B cell (primary cell): ENCODE results near the gene EEPD1. TPM values are rescaled to one million over a fixed set of nuclear protein-coding genes. Genes with fewer than 3 reads are reported as not detected.
"Not testable (repeated sequence)": the region's sequence is repeated elsewhere in the genome, so short reads cannot be mapped to it uniquely, and the experiment has no call there.

Source experiments
- ATAC-seq: fragments of 200-7000 bp; cut with Tn5 transposase; one replicate; pipeline ENCODE4 v1.10.0; 2021; ENCODE audit warnings: low read depth, mild to moderate bottlenecking, moderate number of reproducible peaks, moderate library complexity
- CTCF ChIA-PET: fragments of 350-600 bp; sonication (Branson Sonifier 250); formaldehyde crosslinking; loops from one replicate; lab custom pipeline; 2021; ENCODE audit warnings: antibody characterized with exemption, inconsistent platforms; lab: Charles Lee
- POLR2A ChIA-PET: fragments of 350-600 bp; sonication (Branson Sonifier 250); formaldehyde crosslinking; loops from one replicate; lab custom pipeline; 2021; ENCODE audit warnings: antibody characterized with exemption; lab: Charles Lee
- DNase-seq: peaks from one replicate; pipeline ENCODE4 v3.0.0; 2013
- H2AFZ ChIP-seq: 2 replicates; pipeline ENCODE4 v1.6.1; 2012; ENCODE audit warnings: mild to moderate bottlenecking, low read depth, low read length; ENCODE audit not compliant: insufficient read depth, poor library complexity, severe bottlenecking
- H3K27ac ChIP-seq, 2 donors: 1 replicate in 1 of 2; 2 replicates in 1 of 2; pipeline ENCODE4 v1.5.1; 2012 to 2013; ENCODE audit warnings: low read length in 2 of 2, mild to moderate bottlenecking in 2 of 2, moderate library complexity in 1 of 2
- H3K27me3 ChIP-seq, 4 experiments: fragments of 200-600 bp in 1 of 4; sonication (generic) in 1 of 4; replicated peaks in 1 of 4; 1 replicate in 2 of 4; 2 replicates in 2 of 4; pipeline versions ENCODE4 v1.6.1 to v1.7.0; 2013 to 2016; ENCODE audit warnings: low read length in 3 of 4, mild to moderate bottlenecking in 2 of 4, mixed read lengths in 1 of 4, moderate library complexity in 1 of 4; ENCODE audit not compliant: insufficient read depth in 4 of 4, control insufficient read depth in 3 of 4; ENCODE audit errors: control extremely low read depth in 1 of 4
- H3K36me3 ChIP-seq, 2 experiments: replicated peaks in 1 of 2; 1 replicate in 1 of 2; 2 replicates in 1 of 2; pipeline versions ENCODE4 v1.6.1 to v1.7.1; 2013; ENCODE audit warnings: low read length in 1 of 2; ENCODE audit not compliant: insufficient read depth in 2 of 2, control insufficient read depth in 1 of 2; ENCODE audit errors: control extremely low read depth in 1 of 2, extremely low read depth in 1 of 2
- H3K4me1 ChIP-seq, 2 donors: fragments of 200-600 bp in 1 of 2; sonication (generic) in 1 of 2; 1 replicate in 1 of 2; 2 replicates in 1 of 2; pipeline versions ENCODE4 v1.5.1 to v1.6.1; 2013 to 2017; ENCODE audit warnings: low read length in 2 of 2; ENCODE audit not compliant: control insufficient read depth in 2 of 2, insufficient read depth in 2 of 2
- H3K4me2 ChIP-seq: replicated peaks from 2 replicates; pipeline ENCODE3; 2012; ENCODE audit warnings: mild to moderate bottlenecking, low read depth, low read length; ENCODE audit not compliant: poor library complexity, severe bottlenecking
- H3K4me3 ChIP-seq, 5 experiments: fragments of 200-600 bp in 1 of 5; sonication (generic) in 1 of 5; 1 replicate in 3 of 5; 2 replicates in 2 of 5; pipeline versions ENCODE4 v1.5.1 to v1.7.0; 2011 to 2016; ENCODE audit warnings: low read length in 4 of 5, mild to moderate bottlenecking in 4 of 5, low read depth in 2 of 5, control low read depth in 1 of 5, moderate library complexity in 1 of 5; ENCODE audit not compliant: insufficient read depth in 1 of 5; ENCODE audit errors: control extremely low read depth in 1 of 5, extremely low read depth in 1 of 5
- H3K79me2 ChIP-seq: fragments of 200-600 bp; sonication (generic); one replicate; pipeline ENCODE4 v1.6.0; 2016; ENCODE audit warnings: low read length; ENCODE audit not compliant: control insufficient read depth, insufficient read depth
- H3K9ac ChIP-seq: fragments of 200-600 bp; sonication (generic); 2 replicates; pipeline ENCODE4 v1.6.1; 2017; ENCODE audit warnings: mild to moderate bottlenecking, low read length, moderate library complexity
- H3K9me3 ChIP-seq, 3 donors: one replicate each; pipeline versions ENCODE4 v1.6.1 to v1.7.1; 2013; ENCODE audit warnings: low read length in 2 of 3; ENCODE audit not compliant: control insufficient read depth in 2 of 3, insufficient read depth in 1 of 3; ENCODE audit errors: control extremely low read depth in 1 of 3
- H4K20me1 ChIP-seq: 2 replicates; pipeline ENCODE4 v1.6.0; 2012; ENCODE audit warnings: mild to moderate bottlenecking, low read length; ENCODE audit not compliant: insufficient read depth, control insufficient read depth, poor library complexity, severe bottlenecking
- H3K27ac Mint-ChIP-seq: one replicate; pipeline ENCODE4 v1.8.0; 2021; ENCODE audit warnings: mixed read lengths
- H3K27me3 Mint-ChIP-seq: one replicate; pipeline ENCODE4 v1.8.0; 2021; ENCODE audit warnings: mixed read lengths
- H3K4me1 Mint-ChIP-seq: one replicate; pipeline ENCODE4 v1.8.0; 2021; ENCODE audit warnings: mixed read lengths
- H3K4me3 Mint-ChIP-seq: one replicate; pipeline ENCODE4 v1.8.0; 2021; ENCODE audit warnings: mixed read lengths
- H3K9me3 Mint-ChIP-seq: one replicate; pipeline ENCODE4 v1.8.0; 2022; ENCODE audit warnings: mixed read lengths; ENCODE audit not compliant: insufficient read depth
- CTCF ChIP-seq: fragments of 200-600 bp; IDR thresholded peaks from one replicate; pipeline ENCODE4 v1.8.0; 2022; ENCODE audit warnings: antibody characterized with exemption, mild to moderate bottlenecking
- EZH2 ChIP-seq: IDR thresholded peaks from 2 replicates; pipeline ENCODE4 v1.6.1; 2012; ENCODE audit warnings: borderline replicate concordance, low read depth, mild to moderate bottlenecking, moderate library complexity, low read length; ENCODE audit not compliant: insufficient read depth, poor library complexity, severe bottlenecking
- WGBS: methylation state at CpG from one replicate; pipeline ENCODE4 v1.1.5; 2013; ENCODE audit warnings: missing lambda C conversion rate; ENCODE audit not compliant: insufficient coverage; 5-methylcytosine and 5-hydroxymethylcytosine counted together
- intact Hi-C: fragments of 100-400 bp; cut with micrococcal nuclease; formaldehyde crosslinking; loops from one replicate; pipeline ENCODE4 v1.10.0; 2022
- polyA plus RNA-seq: library from polyadenylated mRNA; depleted of rRNA; stranded (reverse); fragments of >200 nt; gene quantifications from 2 replicates; pipeline ENCODE4 v1.2.3, GENCODE V29; 2012
- total RNA-seq, 2 donors: library from RNA; stranded (reverse); fragments of 120-200 nt in 1 of 2; gene quantifications; 1 replicate in 1 of 2; 2 replicates in 1 of 2; pipeline versions ENCODE4 v1.2.3 to v1.2.4, GENCODE V29; 2013 to 2022

Gene EEPD1
- total and polyA plus RNA-seq, 2 donors (not counting 1 experiment from before 2014, with no cell fraction given), result 0.49 to 4.1 TPM

- Histone ChIP-seq H3K9ac (no peak overlapping the region), H3K4me1 (no peaks in the 10 kb centered on the region), H3K9me3 (peaks cover 0 to 4% (median 0%) of the 10 kb centered on the region in 3 donors), H3K79me2 (no peaks in the 10 kb centered on the region), H3K4me3 (no peak overlapping the region), H2AFZ (no peak overlapping the region), H4K20me1 (no peaks in the 10 kb centered on the region), H3K27me3 (no peaks in the 10 kb centered on the region), H3K36me3 (no peaks in the 10 kb centered on the region), H3K27ac (no peak overlapping the region), H3K4me2 (no peak overlapping the region)
- ChIA-PET CTCF (no interaction called here), POLR2A (no interaction called here)
- WGBS, result 100% methylated on average over 4 of the region's 5 CpGs
- H3K9me3 Mint-ChIP-seq, result peaks cover 3% of the 10 kb centered on the region
- intact Hi-C loops, result no loop called here
- no peak overlapping the region for H3K4me3 Mint-ChIP-seq
- TF ChIP-seq EZH2, result no peak
- no peak for TF ChIP-seq CTCF
- ATAC-seq, result no peak
- DNase-seq, result no peak
- no peaks in the 10 kb centered on the region for H3K27me3 Mint-ChIP-seq
- no peak overlapping the region for H3K27ac Mint-ChIP-seq
- no peaks in the 10 kb centered on the region for H3K4me1 Mint-ChIP-seq
Measured at GRCh38 chr7:36249091-36249490, 96.0 kb downstream of the EEPD1 start.

- DNase-seq, result no peak
- Histone ChIP-seq H3K4me3 (no peak overlapping the region), H3K79me2 (no peaks in the 10 kb centered on the region), H2AFZ (no peak overlapping the region), H3K36me3 (no peaks in the 10 kb centered on the region), H3K4me1 (no peaks in the 10 kb centered on the region), H3K9ac (no peak overlapping the region), H3K27me3 (no peaks in the 10 kb centered on the region), H3K4me2 (no peak overlapping the region), H3K27ac (no peak overlapping the region), H3K9me3 (peaks cover 0 to 5% (median 0%) of the 10 kb centered on the region in 3 donors), H4K20me1 (no peaks in the 10 kb centered on the region)
- Mint-ChIP-seq H3K27me3 (no peaks in the 10 kb centered on the region), H3K4me3 (no peak overlapping the region), H3K27ac (no peak overlapping the region), H3K9me3 (peaks cover 7% of the 10 kb centered on the region), H3K4me1 (no peaks in the 10 kb centered on the region)
- WGBS, result no CpG with 5 or more reads among the region's 1 CpG
- no peak for ATAC-seq
- intact Hi-C loops, result no loop called here
- no peak for TF ChIP-seq EZH2
- TF ChIP-seq CTCF, result no peak
- POLR2A ChIA-PET, result no interaction called here
- CTCF ChIA-PET, result no interaction called here
Measured at GRCh38 chr7:36253699-36254098, 100.6 kb downstream of the EEPD1 start.

GRCh38 chr7:36258510-36259259 lies 105.6 kb downstream of the EEPD1 start:
- intact Hi-C loops, H3K9me3 ChIP-seq, H3K9me3 Mint-ChIP-seq, H3K4me2 ChIP-seq, H3K36me3 ChIP-seq, H3K4me3 ChIP-seq, ATAC-seq, POLR2A ChIA-PET, DNase-seq, H3K27me3 Mint-ChIP-seq, H3K27me3 ChIP-seq, H3K27ac ChIP-seq, H3K9ac ChIP-seq, H4K20me1 ChIP-seq, H3K4me3 Mint-ChIP-seq, H2AFZ ChIP-seq, H3K79me2 ChIP-seq, H3K27ac Mint-ChIP-seq: not testable (repeated sequence)
- WGBS, result 89% methylated on average over 15 of the region's 18 CpGs
- H3K4me1 Mint-ChIP-seq, result peaks cover 12% of the 10 kb centered on the region
- CTCF ChIA-PET, result interaction anchor here (0.9 kb wide), 1 partner anchor 32 kb away, joined by 4 read pairs; no protein-coding TSS in a partner anchor
- H3K4me1 ChIP-seq, result peaks cover 4 to 12% of the 10 kb centered on the region in 2 donors
